Measurements from ENCODE around the gene CTSW.

CTSW gene

DNA sequence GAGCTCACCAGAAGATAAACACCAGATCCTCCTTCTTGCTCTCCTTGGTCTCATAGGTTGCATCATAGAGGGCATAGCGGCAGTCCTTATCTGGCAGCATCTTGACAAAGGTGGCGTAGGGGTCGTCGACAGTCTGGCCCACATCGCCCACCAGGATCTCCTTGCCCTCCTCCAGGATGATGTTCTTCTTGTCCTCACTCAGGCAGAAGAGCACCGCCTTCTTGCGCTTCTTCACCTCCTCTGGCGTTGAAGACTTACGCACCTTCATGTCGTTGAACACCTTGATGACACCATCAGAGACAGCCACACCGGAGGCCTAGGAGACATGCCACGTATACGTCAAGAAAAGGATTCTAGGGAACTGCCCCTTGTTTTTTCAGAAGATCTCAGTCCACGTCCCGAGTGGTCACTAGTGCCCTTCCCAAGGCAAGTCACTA lies 23.7 kb upstream of the CTSW start:
- no peak for DNase-seq (ENCODE audit: low spot score)

DNA sequence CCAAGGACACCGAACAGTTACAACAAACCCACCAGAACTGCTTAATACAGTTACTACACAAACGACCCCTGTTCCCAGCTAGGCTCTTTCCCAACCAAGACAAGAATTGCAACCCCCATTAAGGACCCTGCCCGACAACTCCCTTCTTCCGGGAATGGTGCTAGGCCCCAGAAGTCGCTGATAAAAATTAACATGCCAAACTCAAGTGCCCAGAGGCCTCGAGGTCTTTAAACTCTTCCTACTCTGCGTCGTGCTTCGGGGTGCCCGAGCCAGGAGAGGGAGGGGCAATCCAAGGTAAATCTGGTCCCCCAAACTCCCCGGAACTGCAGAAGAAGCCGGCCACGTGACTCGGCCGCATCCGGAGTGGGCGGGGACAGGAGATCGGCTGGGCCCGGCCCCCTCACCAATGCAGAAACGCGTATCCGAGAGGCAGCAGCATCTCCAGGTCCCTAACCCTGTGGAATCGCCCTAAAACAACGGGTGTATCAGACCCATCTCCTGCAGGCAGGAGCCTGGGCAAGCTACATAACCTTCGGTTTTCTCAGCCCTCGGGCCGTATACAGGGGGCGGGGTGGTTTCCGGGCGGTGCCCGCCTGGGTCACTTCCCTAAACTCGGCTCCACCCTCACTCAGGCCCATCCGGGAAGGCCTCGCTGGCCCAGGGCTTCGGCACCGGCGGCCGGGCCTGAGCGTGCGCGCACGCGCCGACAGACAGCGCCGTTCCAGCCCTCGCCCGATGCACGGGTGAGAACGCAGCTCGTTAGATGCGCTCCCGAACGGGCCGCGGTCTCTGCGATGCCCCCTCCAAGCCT lies 22.7 kb upstream of the CTSW start:
- peak; percentile 73 for DNase-seq (ENCODE audit: low spot score)

DNA sequence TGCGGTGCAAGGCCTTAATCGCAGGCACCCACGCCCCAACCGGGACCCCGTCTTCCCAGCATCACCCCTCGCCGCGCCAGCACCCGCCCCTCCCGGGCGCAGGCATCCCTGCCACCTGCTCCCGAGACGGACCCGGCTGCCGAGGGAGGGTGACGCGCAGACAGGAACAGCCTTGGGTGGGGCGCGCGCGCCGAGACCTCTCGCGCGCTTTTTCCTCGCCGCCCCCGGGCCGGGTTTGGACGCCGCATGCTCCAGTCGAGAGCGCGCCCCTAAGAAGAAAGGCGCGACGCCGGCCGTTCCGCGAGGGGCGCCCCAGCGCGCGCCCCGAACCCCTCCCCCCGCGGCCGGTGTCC lies 22.2 kb upstream of the CTSW start:
- DNase-seq (ENCODE audit: low spot score) = no peak

- peak; percentile 98 for DNase-seq (ENCODE audit: low spot score)
Observed at GRCh38 chr11:65857853-65858680, 21.6 kb upstream of the CTSW start, which contains the start of gene CFL1. CFL1 (minus strand) TSS chr11:65858180; CDS start chr11:65858099, 81 bp downstream.

DNA sequence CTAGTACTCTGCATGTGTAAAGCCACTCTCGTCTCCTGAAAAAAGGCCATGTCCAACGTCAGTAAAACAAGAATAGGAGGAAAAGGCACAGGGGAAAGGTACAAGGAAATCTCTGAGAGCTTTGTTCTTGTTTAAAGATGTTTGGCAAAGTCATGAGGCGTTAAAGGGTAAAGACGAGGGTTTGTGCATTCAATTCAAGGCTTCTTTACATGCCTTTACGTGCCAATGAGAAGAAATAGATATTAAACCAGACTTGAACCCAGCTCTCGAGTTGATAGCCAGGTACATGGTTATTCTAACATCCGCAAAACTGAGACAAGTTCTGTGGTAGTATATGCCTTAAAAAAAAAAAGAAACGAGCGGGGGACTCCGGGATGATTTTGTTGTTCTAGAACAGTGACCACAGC lies 21.0 kb upstream of the CTSW start:
- no peak for DNase-seq (ENCODE audit: low spot score)

- peak; percentile 99 for DNase-seq (ENCODE audit: low spot score)
Observed at GRCh38 chr11:65859095-65859811, 20.4 kb upstream of the CTSW start.

- DNase-seq (ENCODE audit: low spot score) = no peak
Observed at GRCh38 chr11:65859812-65860277, 19.8 kb upstream of the CTSW start.

DNA sequence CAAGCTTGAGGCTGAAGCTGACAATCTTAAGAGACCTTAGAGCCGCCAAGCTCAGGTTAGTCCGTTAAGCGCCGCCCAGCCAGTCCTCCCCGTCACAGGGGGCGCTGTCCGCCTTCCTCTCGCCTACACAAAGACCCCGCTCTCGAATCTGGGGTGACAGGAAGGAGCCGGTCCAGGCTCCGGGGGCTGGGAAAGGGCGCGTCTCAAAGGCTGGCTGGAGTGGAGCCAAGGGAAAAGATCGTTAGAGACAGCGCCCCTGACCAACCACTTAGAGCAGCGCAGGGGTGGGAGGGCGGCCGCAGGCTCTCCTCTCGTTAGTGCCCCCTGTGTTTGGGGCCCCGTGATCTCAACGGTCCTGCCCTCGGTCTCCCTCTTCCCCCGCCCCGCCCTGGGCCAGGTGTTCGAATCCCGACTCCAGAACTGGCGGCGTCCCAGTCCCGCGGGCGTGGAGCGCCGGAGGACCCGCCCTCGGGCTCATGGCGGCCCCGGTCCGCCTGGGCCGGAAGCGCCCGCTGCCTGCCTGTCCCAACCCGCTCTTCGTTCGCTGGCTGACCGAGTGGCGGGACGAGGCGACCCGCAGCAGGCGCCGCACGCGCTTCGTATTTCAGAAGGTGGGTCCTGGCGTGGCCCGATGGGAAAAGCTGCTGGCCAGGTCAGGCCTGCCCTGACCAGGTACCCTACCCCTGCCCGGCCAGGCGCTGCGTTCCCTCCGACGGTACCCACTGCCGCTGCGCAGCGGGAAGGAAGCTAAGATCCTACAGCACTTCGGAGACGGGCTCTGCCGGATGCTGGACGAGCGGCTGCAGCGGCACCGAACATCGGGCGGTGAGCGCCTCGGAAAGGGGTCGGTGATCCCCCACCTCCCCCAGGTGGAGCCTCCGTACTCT lies 19.1 kb upstream of the CTSW start, which contains the start of gene MUS81:
Gene MUS81 (plus strand): TSS at position 156 of the 887 bp plus-strand sequence. CDS start 321 bp downstream, at position 477.
- peak; percentile 98 for DNase-seq (ENCODE audit: low spot score)

GRCh38 chr11:65861165-65861505 lies 18.5 kb upstream of the CTSW start:
- DNase-seq (ENCODE audit: low spot score) = peak; percentile 30

GRCh38 chr11:65861533-65862183 lies 18.0 kb upstream of the CTSW start:
- DNase-seq (ENCODE audit: low spot score) = no peak

DNA sequence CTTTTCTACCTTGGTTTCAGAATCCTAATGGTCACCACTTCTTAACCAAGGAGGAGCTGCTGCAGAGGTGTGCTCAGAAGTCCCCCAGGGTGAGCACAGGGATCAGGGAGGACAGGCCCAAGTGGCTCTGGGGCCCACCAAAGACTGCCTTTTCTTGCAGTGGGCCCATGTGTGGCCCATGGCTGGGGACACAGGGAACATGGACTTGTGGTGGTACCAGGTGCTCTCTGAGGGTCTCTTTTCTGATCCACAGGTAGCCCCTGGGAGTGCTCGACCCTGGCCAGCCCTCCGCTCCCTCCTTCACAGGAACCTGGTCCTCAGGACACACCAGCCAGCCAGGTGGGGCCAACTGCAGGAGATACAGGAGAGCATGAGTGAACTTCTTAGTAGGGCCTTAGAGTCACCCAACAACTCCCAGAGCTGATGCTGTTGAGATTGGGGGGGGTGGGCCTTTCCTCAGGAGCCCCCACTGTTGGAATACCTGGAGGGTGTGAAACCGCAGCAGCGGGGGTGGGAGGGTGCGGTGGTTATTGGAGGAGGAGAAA lies 17.4 kb upstream of the CTSW start:
- no peak for DNase-seq (ENCODE audit: low spot score)

- no peak for DNase-seq (ENCODE audit: low spot score)
Observed at GRCh38 chr11:65862941-65863888, 16.4 kb upstream of the CTSW start.

- no peak for DNase-seq (ENCODE audit: low spot score)
Observed at GRCh38 chr11:65863889-65864705, 15.5 kb upstream of the CTSW start.

DNA sequence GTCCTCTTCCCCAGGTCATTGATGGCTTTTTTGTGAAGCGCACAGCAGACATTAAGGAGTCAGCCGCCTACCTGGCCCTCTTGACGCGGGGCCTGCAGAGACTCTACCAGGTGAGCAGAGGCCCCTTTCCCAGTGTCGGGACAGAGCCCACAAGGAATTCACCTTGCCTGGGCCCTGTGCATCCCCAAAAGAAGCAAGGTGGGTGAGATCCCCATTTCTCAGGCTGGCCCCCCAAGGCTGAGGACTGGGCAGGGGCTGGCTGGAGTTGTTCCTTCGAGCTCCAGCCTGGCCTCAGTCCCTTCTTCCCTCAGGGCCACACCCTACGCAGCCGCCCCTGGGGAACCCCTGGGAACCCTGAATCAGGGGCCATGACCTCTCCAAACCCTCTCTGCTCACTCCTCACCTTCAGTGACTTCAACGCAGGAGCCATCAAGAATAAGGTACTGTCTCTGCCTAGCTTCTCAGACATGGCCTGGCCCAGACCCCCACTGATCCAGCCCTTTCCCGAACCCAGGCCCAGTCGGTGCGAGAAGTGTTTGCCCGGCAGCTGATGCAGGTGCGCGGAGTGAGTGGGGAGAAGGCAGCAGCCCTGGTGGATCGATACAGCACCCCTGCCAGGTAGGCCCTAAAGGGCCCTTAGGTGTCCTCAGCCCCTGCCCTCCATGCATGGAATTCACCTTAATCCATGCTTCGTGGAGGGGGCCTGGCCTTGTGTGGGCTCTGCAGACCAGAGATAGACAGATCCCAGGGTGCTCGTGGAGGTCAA lies 14.7 kb upstream of the CTSW start:
- DNase-seq (ENCODE audit: low spot score) = no peak

- DNase-seq (ENCODE audit: low spot score) = no peak
Observed at GRCh38 chr11:65865550-65866172, 14.0 kb upstream of the CTSW start.

GRCh38 chr11:65866509-65867283 lies 12.9 kb upstream of the CTSW start:
- DNase-seq (ENCODE audit: low spot score) = no peak

Measured in kidney tubule cell (primary cell).